Right ventricle myocardium inferior (tissue), 1 donor: ENCODE data around the gene EPB41L1. TPM values are rescaled to one million over a fixed set of nuclear protein-coding genes. Genes with fewer than 3 reads are reported as not detected.

ENCODE experiments used
- ATAC-seq: fragments of 200-7000 bp; cut with Tn5 transposase; one replicate; pipeline ENCODE4 v1.9.1; 2020; ENCODE audit warnings: mild to moderate bottlenecking, moderate library complexity
- DNase-seq: peaks from one replicate; pipeline ENCODE4 v3.0.0; 2021; ENCODE audit errors: missing footprints
- intact Hi-C: fragments of 100-400 bp; cut with DNase I; formaldehyde crosslinking; loops from one replicate; pipeline ENCODE4 v1.11.0; 2022
- total RNA-seq: library from RNA; stranded (reverse); fragmentation: NEBNext Ultra II Directional; extraction: Animal tissue kit (Norgen Biotek cat#: 25700); gene quantifications from one replicate; pipeline ENCODE4 v1.2.1, GENCODE V29; 2021
- donor health status: DM: no; HTN: yes; CAD: no; lungs with severe emphysema.

The EPB41L1 gene
- total RNA-seq, 1 donor from 2014 or later = 21.5 TPM

DNA sequence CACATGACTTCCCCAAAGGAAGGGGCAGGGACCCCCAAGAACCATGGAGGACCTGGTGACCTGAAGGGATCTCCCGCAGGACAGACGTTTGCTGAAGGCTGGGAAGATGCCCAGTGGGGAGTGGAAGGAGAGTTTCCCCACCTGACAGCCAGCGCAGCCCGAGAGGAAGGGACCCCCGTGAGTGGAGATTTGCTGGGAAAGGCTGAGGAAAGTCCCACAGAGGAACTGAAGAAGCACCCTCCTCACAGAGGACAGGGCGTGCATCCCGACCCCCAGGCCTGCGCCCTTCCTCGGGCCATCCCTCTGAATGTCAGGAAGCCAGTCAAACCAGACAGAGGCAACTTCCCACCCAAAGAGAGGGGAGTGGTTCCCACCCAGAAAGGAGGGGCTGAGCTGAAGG, 52.1 kb downstream of the EPB41L1 start:
- no peak for ATAC-seq
- intact Hi-C loops = no loop called here

DNA sequence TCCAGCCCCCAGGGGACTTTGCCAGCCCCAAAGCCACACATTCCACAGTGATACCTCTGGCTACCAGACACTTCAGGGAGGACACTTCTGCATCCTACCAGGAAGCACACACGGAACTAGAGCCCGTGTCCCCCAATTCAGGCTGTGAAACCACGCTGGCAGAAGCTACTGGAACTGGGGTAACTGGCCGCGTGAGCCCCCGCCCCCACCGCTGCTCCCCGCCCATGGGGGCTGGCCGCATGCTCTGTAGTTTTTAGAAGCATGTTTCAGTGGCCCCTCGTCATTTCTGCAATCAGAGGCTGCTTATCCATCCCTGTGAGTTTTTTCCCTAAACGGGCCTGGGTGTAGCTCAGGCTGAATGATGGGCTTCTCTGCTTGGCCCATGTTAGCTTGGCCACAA, 53.1 kb downstream of the EPB41L1 start:
- DNase-seq (no peak), ATAC-seq (no peak)
- intact Hi-C loops = no loop called here

More for the DNA sequence above, 52.1 kb downstream of the EPB41L1 start:
- no peak for DNase-seq

DNA sequence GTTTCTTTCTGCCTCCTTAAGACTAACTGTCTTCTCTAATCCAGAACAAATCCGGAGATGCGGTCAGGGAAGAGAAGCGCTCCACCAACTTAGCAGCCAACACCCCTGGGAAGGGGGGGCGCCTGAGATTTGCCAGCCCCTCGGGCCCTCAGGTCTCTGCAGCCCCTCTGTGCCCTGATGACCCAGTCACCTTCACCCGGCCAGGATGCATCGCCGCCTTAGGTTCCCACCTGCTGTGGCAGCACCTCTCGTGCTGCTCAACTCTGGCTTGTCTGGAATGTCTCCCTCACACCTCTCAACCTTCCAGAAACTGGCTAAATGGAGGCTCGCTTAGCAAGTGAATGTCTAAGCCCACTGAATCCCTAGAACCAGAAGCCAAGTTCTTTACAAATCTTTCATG, 53.7 kb downstream of the EPB41L1 start:
- ATAC-seq (no peak), DNase-seq (no peak)
- intact Hi-C loops = no loop called here

DNA sequence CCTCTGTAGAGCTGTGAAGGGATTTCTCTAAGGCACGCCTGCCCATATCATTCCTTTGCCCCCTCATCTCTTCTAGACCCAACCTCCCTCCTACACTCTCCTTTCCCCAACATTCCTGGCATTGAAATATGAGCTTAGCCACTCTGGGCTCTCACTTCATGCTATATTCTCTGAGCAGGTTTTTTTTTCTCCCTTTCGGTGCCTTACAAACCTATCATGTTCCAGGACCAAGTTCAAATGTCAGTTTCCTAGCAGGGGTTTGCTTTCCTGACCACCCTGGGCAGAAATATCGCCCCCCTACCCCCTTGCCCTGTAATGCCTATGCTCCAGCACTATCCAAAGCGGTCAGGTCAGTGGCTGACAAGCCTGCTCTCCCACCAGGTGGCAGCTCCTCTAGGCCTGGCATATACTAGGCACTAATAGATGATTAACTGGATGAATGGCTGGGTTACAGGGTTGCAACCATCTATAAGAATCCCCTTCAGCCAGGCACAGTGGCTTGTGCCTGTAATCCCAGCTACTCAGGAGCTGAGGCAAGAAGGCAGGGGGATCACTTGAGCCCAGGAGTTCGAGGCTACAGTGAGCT, 56.0 kb downstream of the EPB41L1 start:
- intact Hi-C loops = loop anchor here (10.0 kb wide), 1 partner anchor 394 kb away; the partner anchor contains the start of gene RAB5IF
- DNase-seq = no peak
- ATAC-seq = no peak

DNA sequence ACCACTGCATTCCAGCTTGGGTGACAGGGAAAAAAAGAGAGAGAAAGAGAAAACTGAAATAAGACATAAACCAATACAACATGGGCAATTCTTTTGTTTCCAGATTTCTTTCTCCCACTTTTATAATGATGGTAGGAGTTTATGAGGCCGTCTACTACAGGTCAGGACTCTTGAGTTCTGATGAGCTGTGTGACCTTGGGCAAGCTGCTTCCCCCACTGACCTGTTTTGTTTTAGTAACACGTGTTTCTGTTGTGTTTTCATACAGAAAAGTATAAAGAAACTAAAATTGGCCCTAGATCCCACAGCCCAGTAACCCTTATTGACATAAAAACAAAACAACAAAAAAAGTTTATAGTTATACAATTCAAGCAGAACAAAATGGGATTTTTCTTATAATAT, 58.8 kb downstream of the EPB41L1 start:
- DNase-seq = no peak
- intact Hi-C loops = loop anchor here (10.0 kb wide), 1 partner anchor 391 kb away; the partner anchor contains the start of gene RAB5IF
- ATAC-seq = no peak

DNA sequence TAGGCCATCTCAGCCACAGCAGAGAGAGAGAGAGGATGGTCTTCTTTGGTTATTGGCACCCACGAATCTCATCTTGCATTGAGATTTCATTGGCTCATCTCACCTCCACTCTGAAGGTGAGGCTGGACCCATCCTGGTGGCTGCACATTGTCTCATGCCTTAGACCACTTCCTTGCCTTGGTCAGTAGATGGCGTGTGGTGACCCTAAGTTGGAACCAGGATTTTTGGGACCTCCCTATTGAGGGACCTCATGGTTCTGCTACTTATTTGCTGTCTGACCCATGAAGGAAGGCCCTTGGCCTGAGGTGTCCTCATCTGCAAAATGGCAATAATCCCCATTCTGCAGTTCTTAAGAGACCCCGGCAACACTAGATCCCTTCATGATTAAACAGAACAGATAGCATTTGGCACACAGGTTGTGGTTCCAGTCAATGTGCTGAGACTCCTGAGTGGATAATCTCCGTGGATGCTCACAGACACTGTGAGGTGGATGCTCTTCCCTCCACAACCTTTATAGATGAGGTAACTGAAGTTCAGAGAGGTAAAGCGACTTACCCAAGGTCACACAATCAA, 60.2 kb downstream of the EPB41L1 start:
- DNase-seq (no peak), ATAC-seq (no peak)
- intact Hi-C loops = loop anchor here (5.0 to 10.0 kb wide), 2 partner anchors 223 to 390 kb away; partner anchors contain the start of gene RAB5IF

DNA sequence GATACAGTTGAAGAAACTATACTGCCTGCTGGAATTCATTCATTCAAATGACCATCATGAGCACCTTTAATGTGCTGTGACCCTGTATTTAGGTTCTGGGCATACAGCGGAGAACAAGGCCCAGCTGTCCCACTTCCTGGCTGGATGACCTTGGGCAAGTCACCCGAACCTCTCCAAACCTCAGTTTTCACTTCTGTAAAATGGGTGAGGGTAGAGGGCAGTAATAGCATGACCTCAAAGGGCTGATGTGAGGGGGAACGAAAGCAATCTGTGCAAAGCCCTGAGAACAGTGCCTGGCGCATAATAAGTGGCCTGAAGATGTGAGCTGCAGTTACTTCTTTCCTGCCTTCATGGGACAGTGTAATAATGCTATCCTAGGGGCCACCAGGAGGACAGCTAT, 61.2 kb downstream of the EPB41L1 start:
- ATAC-seq = no peak
- intact Hi-C loops = loop anchor here (5.0 to 10.0 kb wide), 2 partner anchors 222 to 389 kb away; partner anchors contain the start of gene RAB5IF
- no peak for DNase-seq

DNA sequence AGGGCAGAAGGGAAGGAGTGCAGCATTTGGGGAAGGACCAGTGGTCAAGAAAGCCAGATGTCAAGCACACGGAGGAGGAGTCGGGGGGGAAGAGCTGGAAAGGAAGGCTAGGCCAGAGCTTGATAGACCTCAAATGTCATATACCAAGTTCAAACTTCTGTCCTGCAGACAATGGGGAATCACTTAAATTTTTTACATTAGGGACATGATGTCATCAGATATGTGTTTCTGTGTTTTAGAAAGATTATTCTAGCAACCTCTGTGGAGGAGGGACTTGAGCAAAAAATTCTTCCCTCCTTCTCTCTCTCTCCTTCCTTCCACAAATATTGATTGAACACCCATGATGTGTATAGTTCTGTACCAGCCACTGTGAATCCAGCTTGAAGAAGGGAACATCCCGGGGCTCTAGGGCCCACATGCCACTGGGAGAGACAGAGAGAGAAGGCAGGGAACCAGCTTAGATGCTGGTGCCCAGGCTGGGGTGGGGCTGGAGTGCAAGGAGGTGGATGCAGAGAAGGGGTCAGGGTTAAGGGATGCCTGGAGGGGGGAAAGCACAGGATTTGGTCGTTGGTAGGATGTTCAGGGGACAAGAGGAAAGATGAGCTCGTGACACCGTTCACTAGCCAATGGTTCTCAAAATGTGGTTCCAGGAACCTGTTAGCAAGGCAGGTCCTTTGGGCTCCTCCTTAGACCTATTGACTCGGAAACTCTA, 61.9 kb downstream of the EPB41L1 start:
- intact Hi-C loops = loop anchor here (5.0 to 10.0 kb wide), 2 partner anchors 221 to 388 kb away; partner anchors contain the start of gene RAB5IF
- DNase-seq (no peak), ATAC-seq (no peak)

DNA sequence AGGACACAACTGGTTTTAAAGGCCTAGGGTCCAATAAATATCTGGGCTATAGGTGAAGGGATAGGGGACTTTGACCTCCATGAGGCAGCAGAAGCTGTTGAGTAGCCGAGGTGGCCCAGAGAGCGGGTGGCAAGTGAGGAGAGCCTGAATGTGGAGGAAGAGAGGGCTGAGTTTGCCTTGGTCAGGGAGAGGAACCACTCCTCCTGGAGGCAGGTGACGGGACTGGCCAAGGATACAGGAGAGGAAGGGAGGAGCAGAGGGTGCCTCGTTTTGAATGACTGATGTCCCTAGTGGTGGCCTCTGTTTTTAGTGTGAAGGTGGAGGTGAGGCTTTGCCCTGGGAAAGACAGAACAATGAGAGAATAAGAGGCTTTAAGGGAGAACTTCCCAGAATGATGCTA, 62.7 kb downstream of the EPB41L1 start:
- DNase-seq = no peak
- intact Hi-C loops = loop anchor here (5.0 to 10.0 kb wide), 2 partner anchors 220 to 388 kb away; partner anchors contain the start of gene RAB5IF
- ATAC-seq = no peak

DNA sequence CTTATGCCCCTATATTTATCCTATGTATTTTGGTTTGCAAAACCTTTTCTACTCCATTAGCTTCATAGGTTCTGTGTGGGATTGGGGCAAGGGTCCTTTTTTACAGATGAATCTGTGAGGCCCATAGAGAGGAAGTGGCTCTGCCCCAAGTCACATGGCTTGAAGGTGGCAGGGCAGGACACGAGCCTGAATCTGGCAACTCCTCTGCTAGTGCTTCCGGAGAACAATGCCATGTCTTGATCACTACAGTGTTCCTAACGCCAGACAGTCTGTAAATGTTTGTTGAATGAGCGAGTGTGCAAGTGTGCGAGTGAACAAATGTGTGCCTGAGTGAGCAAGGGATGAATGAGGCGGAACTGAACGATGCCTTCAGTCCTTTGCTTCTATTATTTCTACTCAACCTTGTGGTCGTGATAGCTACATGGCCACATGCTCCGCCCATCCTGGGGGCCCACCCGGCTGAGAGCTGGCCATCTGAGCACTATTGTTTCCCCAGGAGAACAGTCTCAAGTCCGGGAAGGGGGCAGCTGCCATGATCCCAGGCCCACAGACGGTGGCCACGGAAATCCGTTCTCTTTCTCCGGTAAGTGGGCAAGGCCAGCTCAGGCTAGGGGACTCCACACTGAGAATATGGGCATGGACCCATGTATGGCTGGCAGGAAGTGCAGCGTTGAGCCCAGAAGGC, 64.0 kb downstream of the EPB41L1 start:
- no peak for ATAC-seq
- intact Hi-C loops = loop anchor here (5.0 to 10.0 kb wide), 2 partner anchors 219 to 386 kb away; partner anchors contain the start of gene RAB5IF
- no peak for DNase-seq

DNA sequence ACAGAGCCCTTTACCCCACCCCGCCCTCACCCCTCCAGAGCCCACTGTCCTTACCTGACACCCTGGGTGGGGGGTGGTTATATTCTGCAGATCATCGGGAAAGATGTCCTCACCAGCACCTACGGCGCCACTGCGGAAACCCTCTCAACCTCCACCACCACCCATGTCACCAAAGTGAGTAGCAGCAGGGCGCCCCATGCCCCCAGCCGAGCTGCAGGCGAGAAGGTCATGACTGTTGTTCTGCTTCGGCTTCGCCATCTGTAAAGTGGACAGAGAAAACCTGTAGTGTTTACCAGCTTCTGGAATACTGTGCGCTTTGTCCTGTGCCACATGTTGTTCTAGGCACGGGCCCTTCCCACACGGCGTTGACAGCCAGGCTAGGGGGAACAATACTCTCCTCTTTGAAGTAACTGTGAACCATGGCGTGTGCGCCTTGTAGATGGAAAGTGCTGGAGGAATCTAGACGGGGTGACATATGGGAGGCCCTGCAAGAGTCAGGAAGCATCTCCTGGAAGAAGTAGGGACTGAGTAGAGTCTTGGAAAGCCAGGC, 65.2 kb downstream of the EPB41L1 start:
- DNase-seq (no peak), ATAC-seq (no peak)
- intact Hi-C loops = loop anchor here (5.0 to 10.0 kb wide), 2 partner anchors 218 to 385 kb away; partner anchors contain the start of gene RAB5IF

DNA sequence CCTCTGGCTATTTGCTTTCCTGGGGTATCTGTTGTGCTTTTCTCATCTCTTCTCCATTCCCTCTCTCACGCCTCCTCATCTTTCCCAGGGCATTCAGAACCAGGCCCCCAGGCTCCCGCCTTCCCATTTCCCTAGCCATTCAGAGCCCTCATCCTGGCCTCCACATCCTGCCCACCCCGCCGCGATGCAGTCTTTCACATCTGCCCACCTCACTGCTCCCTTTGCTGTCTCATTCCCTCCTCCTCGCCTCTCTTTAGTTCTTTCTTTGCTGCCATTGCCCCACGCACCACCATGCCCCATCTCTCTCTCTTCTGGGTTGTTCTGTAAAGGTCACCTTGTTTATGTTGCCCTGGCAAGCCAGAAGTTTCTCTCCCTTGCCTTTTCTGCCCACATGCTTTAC, 71.1 kb downstream of the EPB41L1 start:
- DNase-seq (no peak), ATAC-seq (no peak)
- intact Hi-C loops = no loop called here

DNA sequence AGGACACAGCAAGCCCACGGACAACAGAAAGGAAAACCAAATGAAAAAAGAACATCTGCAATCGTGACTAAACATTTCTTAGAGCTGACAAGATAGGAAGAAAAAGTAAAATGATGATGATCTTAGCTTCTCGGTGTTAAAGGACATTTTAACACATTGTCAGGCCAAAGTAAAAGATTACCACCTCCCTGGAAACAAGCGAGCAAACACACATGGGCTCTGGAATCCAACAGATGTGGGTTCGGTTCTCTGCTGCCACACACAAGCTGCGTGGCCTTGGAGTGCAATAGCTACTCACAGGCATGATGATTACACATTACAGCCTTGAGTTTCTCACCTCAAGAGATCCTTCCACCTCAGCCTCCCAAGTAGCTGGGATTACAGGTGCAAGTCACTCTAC, 74.2 kb downstream of the EPB41L1 start:
- no peak for ATAC-seq
- intact Hi-C loops = no loop called here

DNA sequence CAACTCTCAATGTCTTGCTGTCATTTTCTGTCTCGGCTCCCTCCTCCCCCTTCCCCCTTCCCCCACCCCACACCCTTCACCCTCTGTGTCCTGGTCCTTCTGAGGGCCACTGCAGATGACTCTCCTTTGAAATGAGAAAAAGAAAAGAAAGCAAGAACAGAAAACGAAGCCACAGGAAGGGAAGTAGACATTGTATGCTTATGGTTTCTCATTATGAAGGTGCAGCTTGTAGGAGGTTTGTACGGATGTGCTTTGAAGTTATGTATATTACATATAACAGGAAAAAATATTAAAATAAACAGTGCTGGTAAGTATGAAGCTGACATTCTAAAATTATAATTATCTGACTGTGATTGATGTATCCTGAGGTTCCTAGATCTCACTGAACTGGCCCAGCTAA, 75.5 kb downstream of the EPB41L1 start:
- ATAC-seq = no peak
- DNase-seq = no peak
- intact Hi-C loops = no loop called here

More for the DNA sequence above, 74.2 kb downstream of the EPB41L1 start:
- no peak for DNase-seq

DNA sequence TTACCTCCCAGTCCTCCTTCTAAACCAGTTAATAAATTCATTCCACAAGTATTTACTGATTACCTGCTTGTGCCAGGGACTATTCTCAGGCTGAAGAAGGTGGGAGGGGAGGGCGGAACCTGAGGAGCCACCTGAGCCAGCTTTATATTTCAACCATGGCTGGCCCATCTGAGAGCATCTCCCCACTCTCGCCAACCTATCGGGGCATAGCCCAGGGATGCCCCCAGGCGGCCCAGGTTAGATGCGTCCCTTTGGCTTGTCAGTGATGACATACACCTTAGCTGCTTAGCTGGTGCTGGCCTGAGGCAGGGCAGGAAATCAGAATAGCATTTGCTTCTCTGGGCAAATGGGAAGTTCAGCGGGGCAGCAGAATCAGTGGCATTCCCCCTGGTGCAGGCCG, 76.8 kb downstream of the EPB41L1 start:
- intact Hi-C loops = no loop called here
- DNase-seq (no peak), ATAC-seq (no peak)

DNA sequence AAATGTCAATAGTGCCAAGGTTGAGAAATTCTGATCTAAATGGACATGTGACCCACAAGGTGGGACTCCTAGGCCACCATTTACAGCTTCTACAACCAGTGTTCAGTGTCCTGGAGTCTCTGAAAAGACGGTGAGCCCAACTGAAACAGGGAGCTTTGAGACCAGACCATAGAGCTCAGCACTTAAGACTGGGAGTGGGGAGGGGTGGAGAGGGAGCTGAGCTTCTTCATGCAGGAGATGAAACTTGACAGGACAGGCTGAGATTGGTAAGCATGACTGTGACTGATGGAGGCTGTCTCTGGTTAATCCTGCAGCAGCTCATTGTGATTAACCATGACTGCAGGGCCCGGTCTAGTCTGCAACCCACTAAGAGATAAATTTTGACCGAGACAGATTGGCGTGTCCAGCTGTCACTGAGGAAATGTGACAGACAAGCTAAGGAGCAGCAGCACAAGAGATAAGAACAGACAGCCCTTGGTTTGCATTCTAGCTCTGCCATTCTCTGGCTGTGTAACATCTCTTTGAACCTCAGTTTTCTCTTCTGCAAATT, 80.3 kb downstream of the EPB41L1 start:
- ATAC-seq (no peak), DNase-seq (no peak)
- intact Hi-C loops = no loop called here

DNA sequence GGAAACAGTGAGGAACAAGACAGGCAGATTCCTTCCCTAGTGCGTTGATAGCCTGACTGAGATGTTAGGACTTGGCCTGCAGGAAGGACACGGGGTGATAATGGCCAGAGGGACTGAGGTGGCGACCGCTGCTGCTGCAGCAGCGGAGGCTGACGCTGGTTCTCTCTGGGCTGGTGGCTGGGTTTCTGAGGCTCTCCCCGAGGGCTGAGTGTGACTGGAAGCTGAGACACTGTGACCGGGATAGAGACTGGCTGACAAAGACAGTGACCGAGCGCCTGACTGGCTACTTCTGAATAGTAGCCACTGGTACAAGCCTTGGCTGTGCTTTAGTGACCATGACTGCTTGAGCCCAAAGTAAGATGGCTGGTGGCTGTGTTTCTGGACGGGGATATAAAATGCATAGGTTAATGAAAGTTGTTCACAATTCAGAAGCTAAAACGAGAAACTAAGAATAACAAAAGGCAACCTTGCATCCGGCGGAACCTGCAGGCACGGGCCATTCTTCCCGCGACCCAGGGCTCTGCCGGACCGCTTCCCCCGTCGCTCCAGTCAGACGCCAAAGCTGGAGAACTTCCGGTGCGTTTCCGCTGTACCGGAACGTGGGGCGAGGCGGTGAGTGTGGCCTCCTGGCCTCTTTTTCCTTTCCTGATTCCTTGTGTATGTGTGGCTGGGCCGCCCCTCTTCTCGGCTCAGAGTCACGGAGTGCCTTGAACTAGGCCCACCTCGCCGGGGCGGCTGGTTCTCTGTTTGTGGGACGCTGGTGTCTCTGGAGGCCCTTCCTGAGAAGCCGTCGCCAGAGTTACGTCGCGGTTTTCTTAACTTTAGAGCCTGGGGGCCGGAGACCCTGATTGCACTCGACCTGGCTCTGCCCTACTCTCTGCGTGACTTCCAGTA, 81.6 kb downstream of the EPB41L1 start, which contains the start of gene AAR2:
Gene AAR2 (plus strand): TSS at position 587 of the 894 bp plus-strand sequence. CDS start 3,391 bp downstream, outside the sequence.
- ATAC-seq (peak; percentile 93), DNase-seq (peak; percentile 90)
- intact Hi-C loops = no loop called here

DNA sequence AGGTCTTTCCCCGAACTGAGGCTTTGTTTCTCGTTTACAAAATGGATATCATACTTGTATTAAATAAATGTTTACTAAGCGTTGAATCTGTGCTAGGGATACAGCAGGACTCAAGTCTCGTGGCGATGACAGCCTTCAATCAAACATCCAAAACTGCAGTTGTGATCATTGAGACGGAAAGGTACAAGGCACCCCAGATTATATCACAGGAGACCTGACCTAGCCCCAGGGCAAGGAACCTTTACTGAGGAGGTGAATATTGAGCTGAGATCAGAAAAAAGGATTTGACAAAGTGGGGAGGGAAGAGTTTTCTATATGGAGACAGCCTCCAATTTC, 82.2 kb downstream of the EPB41L1 start:
- ATAC-seq (peak; percentile 4), DNase-seq (no peak)
- intact Hi-C loops = no loop called here
